Esophagus muscularis mucosa (tissue), 4 donors: ENCODE measurements around the gene MAPK9. TPM values are rescaled to one million over a fixed set of nuclear protein-coding genes. Genes with fewer than 3 reads are reported as not detected.

Experiments used
- DNase-seq: peaks from one replicate; pipeline ENCODE4 v3.0.0-alpha.2; 2017; ENCODE audit errors: extremely low spot score
- H3K27ac ChIP-seq, 4 donors: fragments of 200-600 bp; sonication (generic); replicated peaks in 1 of 4; 1 replicate in 3 of 4; 2 replicates in 1 of 4; pipeline ENCODE4 v1.5.1; 2016 to 2019; ENCODE audit warnings: mild to moderate bottlenecking in 1 of 4
- H3K27me3 ChIP-seq, 4 donors: fragments of 200-600 bp; sonication (generic); one replicate each; pipeline versions ENCODE4 v1.5.1 to v1.6.0; 2016 to 2019
- H3K36me3 ChIP-seq, 4 donors: fragments of 200-600 bp; sonication (generic); one replicate each; pipeline ENCODE4 v1.5.1; 2016 to 2019
- H3K4me1 ChIP-seq, 4 donors: fragments of 200-600 bp; sonication (generic); one replicate each; pipeline ENCODE4 v1.5.1; 2016 to 2019
- H3K4me3 ChIP-seq, 4 donors: fragments of 200-600 bp; sonication (generic); 1 replicate in 2 of 4; 2 replicates in 2 of 4; pipeline ENCODE4 v1.5.1; 2016 to 2019; ENCODE audit warnings: mild to moderate bottlenecking in 4 of 4, moderate library complexity in 1 of 4
- H3K9me3 ChIP-seq, 4 donors: fragments of 200-600 bp; sonication (generic); 1 replicate in 3 of 4; 2 replicates in 1 of 4; pipeline ENCODE4 v1.5.1; 2016 to 2019
- EP300 ChIP-seq: sonication (generic); formaldehyde crosslinking; IDR thresholded peaks from one replicate; pipeline ENCODE4 v1.6.1; 2017; ENCODE audit warnings: antibody characterized with exemption
- POLR2A ChIP-seq: fragments of 450-650 bp; IDR thresholded peaks from one replicate; pipeline ENCODE4 v1.6.1; 2017; ENCODE audit warnings: antibody characterized with exemption, moderate library complexity, mild to moderate bottlenecking, low read depth
- POLR2AphosphoS5 ChIP-seq, 2 donors: sonication (generic); formaldehyde crosslinking; IDR thresholded peaks; one replicate each; pipeline ENCODE4 v1.6.1; 2017; ENCODE audit warnings: antibody characterized with exemption in 2 of 2
- WGBS: methylation state at CpG from one replicate; pipeline ENCODE4 v1.1.5; 2018; 5-methylcytosine and 5-hydroxymethylcytosine counted together
- intact Hi-C: fragments of 100-400 bp; cut with DNase I; formaldehyde crosslinking; loops from one replicate; pipeline ENCODE4 v1.15.1; 2023
- total RNA-seq, 4 donors: library from RNA; depleted of rRNA; stranded (reverse); fragments of >200 nt; gene quantifications; one replicate each; pipeline versions ENCODE4 v1.1.0 to v1.2.1, GENCODE V29; 2016
- TF ChIP-seq, protein P1 (sequence below), 3 experiments: fragments of 200-600 bp in 2 of 3; fragments of 450-650 bp in 1 of 3; sonication (generic) in 2 of 3; IDR thresholded peaks; one replicate each; pipeline ENCODE4 v1.5.1; 2017 to 2019; ENCODE audit warnings: antibody characterized with exemption in 3 of 3, mild to moderate bottlenecking in 2 of 3, moderate library complexity in 1 of 3

Gene MAPK9
- total RNA-seq, 4 donors from 2014 or later: 36.4 to 42.3 (median 37.8) TPM

DNA sequence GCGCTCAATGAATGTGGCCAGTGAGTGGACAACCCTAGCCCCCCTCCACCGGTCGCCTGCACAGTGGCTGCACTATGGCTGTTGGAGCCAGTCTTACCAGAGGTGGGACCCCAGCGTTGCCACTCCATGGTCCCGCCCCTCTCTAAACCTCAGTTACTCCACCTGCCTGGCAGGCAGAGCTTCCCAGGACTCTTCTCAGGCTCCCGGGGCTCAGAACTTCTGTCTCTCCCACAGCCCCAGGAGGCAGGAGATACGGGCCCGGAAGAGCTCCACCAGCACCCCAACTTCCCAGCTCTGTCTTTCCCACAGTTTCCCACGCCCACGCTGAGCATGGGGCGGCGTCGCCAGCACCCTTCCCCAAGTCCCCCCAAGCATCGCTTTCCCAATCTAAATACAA, 83.8 kb downstream of the MAPK9 start:
- Histone ChIP-seq H3K27me3 (peaks cover 0 to 73% (median 10%) of the 10 kb centered on the region in 4 donors), H3K4me3 (peak overlapping the region; percentile 49 to 65 (median 50)), H3K27ac (peak overlapping the region in 1 of 4 donors; percentile 30), H3K9me3 (no peaks in the 10 kb centered on the region), H3K4me1 (peaks cover 0 to 23% (median 15%) of the 10 kb centered on the region in 4 donors), H3K36me3 (no peaks in the 10 kb centered on the region)
- WGBS: 30% methylated on average over 14 of the region's 14 CpGs
- TF ChIP-seq EP300: no peak
- no peak for TF ChIP-seq POLR2A
- TF ChIP-seq, protein P1, sequence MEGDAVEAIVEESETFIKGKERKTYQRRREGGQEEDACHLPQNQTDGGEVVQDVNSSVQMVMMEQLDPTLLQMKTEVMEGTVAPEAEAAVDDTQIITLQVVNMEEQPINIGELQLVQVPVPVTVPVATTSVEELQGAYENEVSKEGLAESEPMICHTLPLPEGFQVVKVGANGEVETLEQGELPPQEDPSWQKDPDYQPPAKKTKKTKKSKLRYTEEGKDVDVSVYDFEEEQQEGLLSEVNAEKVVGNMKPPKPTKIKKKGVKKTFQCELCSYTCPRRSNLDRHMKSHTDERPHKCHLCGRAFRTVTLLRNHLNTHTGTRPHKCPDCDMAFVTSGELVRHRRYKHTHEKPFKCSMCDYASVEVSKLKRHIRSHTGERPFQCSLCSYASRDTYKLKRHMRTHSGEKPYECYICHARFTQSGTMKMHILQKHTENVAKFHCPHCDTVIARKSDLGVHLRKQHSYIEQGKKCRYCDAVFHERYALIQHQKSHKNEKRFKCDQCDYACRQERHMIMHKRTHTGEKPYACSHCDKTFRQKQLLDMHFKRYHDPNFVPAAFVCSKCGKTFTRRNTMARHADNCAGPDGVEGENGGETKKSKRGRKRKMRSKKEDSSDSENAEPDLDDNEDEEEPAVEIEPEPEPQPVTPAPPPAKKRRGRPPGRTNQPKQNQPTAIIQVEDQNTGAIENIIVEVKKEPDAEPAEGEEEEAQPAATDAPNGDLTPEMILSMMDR (IDR thresholded peaks at IDR 0.05): no peak
- no peak for TF ChIP-seq POLR2AphosphoS5 (IDR thresholded peaks at IDR 0.05)
- intact Hi-C loops: loop anchor here (5.0 kb wide), 1 partner anchor 81 kb away; no protein-coding TSS in a partner anchor
- DNase-seq: no peak

DNA sequence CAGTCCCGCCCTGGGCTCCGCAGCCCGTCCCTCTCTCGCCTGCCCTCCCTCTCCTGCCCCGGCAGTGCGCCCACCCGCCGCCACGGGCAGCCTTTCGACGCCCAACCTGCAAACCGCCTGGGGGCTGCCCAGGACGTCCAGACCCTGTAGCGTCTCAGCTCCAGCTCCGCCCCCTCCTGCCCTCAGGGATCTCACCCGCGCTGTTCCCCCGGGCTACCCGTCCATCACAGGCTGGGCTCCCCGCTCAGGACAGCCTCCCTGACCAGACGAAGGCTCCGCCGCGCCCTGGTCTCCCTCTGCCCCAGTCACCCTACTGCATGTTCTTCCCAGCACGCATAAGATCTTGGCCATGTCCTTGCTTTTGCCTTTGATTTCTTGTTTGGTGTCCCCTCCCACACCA, 84.3 kb downstream of the MAPK9 start:
- peak overlapping the region; percentile 49 to 65 (median 50) for H3K4me3 ChIP-seq
- peak overlapping the region in 2 of 4 donors; percentile 26 to 30 for H3K27ac ChIP-seq
- peaks cover 0 to 19% (median 13%) of the 10 kb centered on the region in 4 donors for H3K4me1 ChIP-seq
- H3K27me3 ChIP-seq: peaks cover 0 to 71% (median 10%) of the 10 kb centered on the region in 4 donors
- no peak for DNase-seq
- no peaks in the 10 kb centered on the region for H3K36me3 ChIP-seq
- no peaks in the 10 kb centered on the region for H3K9me3 ChIP-seq
- 50% methylated on average over 22 of the region's 25 CpGs for WGBS
- intact Hi-C loops: loop anchor here (5.0 kb wide), 1 partner anchor 80 kb away; no protein-coding TSS in a partner anchor
- no peak for TF ChIP-seq EP300
- no peak for TF ChIP-seq POLR2A
- TF ChIP-seq POLR2AphosphoS5 (IDR thresholded peaks at IDR 0.05): no peak
- TF ChIP-seq, protein P1 (IDR thresholded peaks at IDR 0.05): no peak

DNA sequence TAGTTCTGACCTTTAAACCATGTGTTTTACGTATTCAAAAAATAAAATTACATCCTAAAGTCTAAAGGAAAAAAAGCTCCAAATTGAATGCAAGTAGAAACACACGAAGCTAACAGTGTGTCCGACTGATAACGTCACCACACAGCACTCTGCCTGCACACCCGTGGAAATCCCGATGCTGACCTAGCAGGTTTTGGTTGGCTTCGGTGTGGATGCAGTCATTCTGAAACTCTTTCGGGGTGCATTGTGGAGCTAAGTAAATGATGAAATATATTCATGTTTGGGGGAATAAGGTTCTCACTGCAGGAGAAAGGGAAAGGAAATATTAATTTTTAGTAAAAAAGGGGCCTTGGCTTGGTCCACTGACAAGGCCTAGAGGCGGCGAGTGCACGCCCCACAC, 84.9 kb downstream of the MAPK9 start:
- intact Hi-C loops: loop anchor here (5.0 kb wide), 1 partner anchor 80 kb away; no protein-coding TSS in a partner anchor
- TF ChIP-seq, protein P1 (IDR thresholded peaks at IDR 0.05): no peak
- TF ChIP-seq POLR2A (no peak), POLR2AphosphoS5 (IDR thresholded peaks at IDR 0.05) (no peak), EP300 (no peak)

DNA sequence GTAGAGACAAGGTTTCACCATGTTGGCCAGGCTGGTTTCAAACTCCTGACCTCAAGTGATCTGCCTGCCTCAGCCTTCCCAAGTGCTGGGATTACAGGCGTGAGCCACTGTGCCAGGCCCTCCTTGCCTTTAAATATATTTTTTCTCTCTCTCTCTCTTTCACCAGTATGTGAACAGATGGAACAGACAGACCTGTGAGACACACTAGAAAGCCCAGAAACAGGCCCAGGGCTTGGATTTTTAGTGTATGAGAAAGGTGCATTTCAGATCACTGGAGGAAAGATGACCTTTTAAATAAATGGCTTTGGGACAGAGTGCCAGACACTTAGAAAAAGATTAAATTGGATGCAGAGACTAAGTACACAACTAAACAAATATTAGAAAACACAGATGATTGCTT, 86.0 kb downstream of the MAPK9 start:
- Histone ChIP-seq H3K36me3 (no peaks in the 10 kb centered on the region), H3K27ac (no peak overlapping the region), H3K9me3 (no peaks in the 10 kb centered on the region), H3K4me3 (no peak overlapping the region), H3K4me1 (peaks cover 0 to 18% (median 13%) of the 10 kb centered on the region in 4 donors), H3K27me3 (peaks cover 0 to 56% (median 9%) of the 10 kb centered on the region in 4 donors)
- intact Hi-C loops: loop anchor here (5.0 kb wide), 1 partner anchor 79 kb away; no protein-coding TSS in a partner anchor
- no peak for DNase-seq
- 94% methylated on average over 1 of the region's 1 CpG for whole genome bisulfite sequencing
- TF ChIP-seq EP300 (no peak), POLR2AphosphoS5 (IDR thresholded peaks at IDR 0.05) (no peak), POLR2A (no peak)
- TF ChIP-seq, protein P1 (IDR thresholded peaks at IDR 0.05): no peak

More for the DNA sequence above, 84.9 kb downstream of the MAPK9 start:
- WGBS: 84% methylated on average over 11 of the region's 11 CpGs
- peak overlapping the region in 2 of 4 donors; percentile 26 to 30 for H3K27ac ChIP-seq
- H3K4me3 ChIP-seq: peak overlapping the region in 3 of 4 donors; percentile 49 to 65 (median 50)
- H3K4me1 ChIP-seq: peaks cover 0 to 18% (median 13%) of the 10 kb centered on the region in 4 donors
- no peak for DNase-seq
- H3K9me3 ChIP-seq: no peaks in the 10 kb centered on the region
- peaks cover 0 to 65% (median 10%) of the 10 kb centered on the region in 4 donors for H3K27me3 ChIP-seq
- no peaks in the 10 kb centered on the region for H3K36me3 ChIP-seq
